ENCODE results near the gene NXNL2.

The NXNL2 gene

DNA sequence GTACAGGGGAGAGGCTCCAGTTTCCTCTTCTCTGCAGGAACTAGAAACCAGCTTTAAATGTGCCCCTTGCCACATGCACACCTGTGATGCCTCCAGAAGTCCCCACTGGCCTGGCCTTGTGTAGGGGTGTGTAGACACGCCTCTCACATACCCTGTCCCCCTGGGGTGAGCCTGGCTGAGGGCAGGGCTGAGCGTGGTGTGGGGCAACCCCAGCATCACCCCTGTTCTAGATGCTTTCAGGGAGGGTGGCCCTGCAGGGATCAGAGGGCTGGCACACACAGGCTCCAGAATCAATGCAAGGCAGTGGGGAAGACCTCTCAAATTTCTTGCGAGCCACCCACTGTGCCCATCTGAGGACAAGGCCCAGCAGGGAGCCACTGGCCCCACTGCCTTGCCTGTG lies 54.7 kb downstream of the NXNL2 start:
- DNase-seq (ENCODE audit: low read depth, low spot score) = no peak
- TF ChIP-seq SUZ12 (IDR thresholded peaks at IDR 0.05; ENCODE audit: extremely low read depth, insufficient read depth, insufficient read length) = no peak
- TF ChIP-seq ZNF274 (IDR thresholded peaks at IDR 0.05; ENCODE audit: low read depth, low read length) = no peak
- no peak for TF ChIP-seq YY1 (IDR thresholded peaks at IDR 0.05; ENCODE audit: insufficient read depth, insufficient read length)
- Histone ChIP-seq H3K9ac (ENCODE audit: insufficient read length, low read depth) (no peak overlapping the region), H3K9me3 (ENCODE audit: insufficient read depth, low read length) (peaks cover 12% of the 10 kb centered on the region), H3K27me3 (ENCODE audit: insufficient read depth, insufficient read length) (no peaks in the 10 kb centered on the region), H3K36me3 (ENCODE audit: insufficient read depth, insufficient read length, low read length) (no peaks in the 10 kb centered on the region), H3K4me3 (ENCODE audit: insufficient read length, low read depth) (no peak overlapping the region), H3K4me1 (ENCODE audit: insufficient read depth, insufficient read length) (peaks cover 3% of the 10 kb centered on the region)

DNA sequence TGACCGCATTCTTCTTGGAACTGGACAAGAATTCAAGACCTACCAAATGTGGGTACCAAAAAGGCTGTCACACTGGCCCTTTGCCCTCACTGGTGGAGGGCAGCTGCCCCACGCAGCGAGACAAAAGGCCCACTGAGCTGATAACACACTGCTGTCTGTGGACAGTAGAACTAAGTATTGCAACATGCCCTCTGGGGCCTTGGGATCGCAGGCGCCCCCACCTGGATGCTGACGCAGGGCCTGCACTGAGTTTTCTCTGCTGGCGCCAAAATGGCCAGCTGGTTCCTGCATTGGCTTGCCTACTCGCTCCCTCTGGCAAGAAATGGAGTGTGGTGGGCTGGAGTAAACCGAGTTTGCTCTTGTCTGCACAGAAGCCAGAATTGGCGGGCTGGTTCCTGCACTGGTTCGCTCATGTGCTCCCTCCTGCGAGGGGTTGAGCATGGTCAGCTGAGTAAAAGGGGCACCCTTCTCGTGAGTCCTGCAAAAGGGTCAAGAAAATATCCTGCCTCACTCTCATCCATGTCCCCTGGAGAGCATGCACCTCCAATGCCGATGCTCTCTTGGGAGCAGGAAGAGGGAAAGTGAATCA lies 55.7 kb downstream of the NXNL2 start:
- DNase-seq (ENCODE audit: low read depth, low spot score) = peak; percentile 27
- Histone ChIP-seq H3K27me3 (ENCODE audit: insufficient read depth, insufficient read length) (no peaks in the 10 kb centered on the region), H3K9me3 (ENCODE audit: insufficient read depth, low read length) (peaks cover 11% of the 10 kb centered on the region), H3K4me1 (ENCODE audit: insufficient read depth, insufficient read length) (peaks cover 3% of the 10 kb centered on the region), H3K4me3 (ENCODE audit: insufficient read length, low read depth) (no peak overlapping the region), H3K36me3 (ENCODE audit: insufficient read depth, insufficient read length, low read length) (no peaks in the 10 kb centered on the region), H3K9ac (ENCODE audit: insufficient read length, low read depth) (no peak overlapping the region)
- TF ChIP-seq SUZ12 (IDR thresholded peaks at IDR 0.05; ENCODE audit: extremely low read depth, insufficient read depth, insufficient read length) = no peak
- TF ChIP-seq ZNF274 (IDR thresholded peaks at IDR 0.05; ENCODE audit: low read depth, low read length) = no peak
- no peak for TF ChIP-seq YY1 (IDR thresholded peaks at IDR 0.05; ENCODE audit: insufficient read depth, insufficient read length)

DNA sequence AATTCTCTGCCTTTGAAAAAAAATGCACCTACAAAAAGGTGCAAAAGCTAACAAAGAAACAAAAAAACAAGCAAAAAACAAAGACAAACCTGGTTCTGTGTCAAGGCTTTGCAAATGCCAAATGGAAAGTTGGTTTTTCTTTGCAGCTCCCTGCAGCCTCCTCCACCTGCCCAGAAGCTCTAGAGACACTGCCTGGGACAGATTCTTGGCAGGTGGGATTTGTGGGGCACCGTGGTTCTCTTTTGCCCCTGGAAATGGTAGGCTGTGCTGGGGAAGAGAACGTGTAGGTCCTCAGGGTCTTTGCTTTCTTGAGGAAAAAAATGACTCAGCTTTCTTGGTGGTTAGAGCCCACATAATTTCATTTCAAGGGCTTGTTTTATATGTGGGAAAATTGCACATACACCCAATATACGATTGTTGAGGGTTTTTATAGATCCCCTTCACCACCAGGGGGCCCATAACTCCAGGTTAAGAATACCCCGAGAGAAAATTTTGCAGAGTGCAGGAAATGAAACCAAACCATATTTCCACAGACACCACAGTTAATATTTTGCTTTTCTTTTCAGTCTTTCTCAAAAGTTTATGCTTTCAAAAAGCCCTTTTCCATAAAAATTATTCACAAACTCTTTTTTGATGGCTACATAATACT lies 58.7 kb downstream of the NXNL2 start:
- no peaks in the 10 kb centered on the region for H3K36me3 ChIP-seq (ENCODE audit: insufficient read depth, insufficient read length, low read length)
- peak; percentile 27 for DNase-seq (ENCODE audit: low read depth, low spot score)
- no peak for TF ChIP-seq SUZ12 (IDR thresholded peaks at IDR 0.05; ENCODE audit: extremely low read depth, insufficient read depth, insufficient read length)
- TF ChIP-seq YY1 (IDR thresholded peaks at IDR 0.05; ENCODE audit: insufficient read depth, insufficient read length) = no peak
- no peak for TF ChIP-seq ZNF274 (IDR thresholded peaks at IDR 0.05; ENCODE audit: low read depth, low read length)
- no peaks in the 10 kb centered on the region for H3K27me3 ChIP-seq (ENCODE audit: insufficient read depth, insufficient read length)
- H3K4me1 ChIP-seq (ENCODE audit: insufficient read depth, insufficient read length) = peaks cover 3% of the 10 kb centered on the region
- H3K9me3 ChIP-seq (ENCODE audit: insufficient read depth, low read length) = no peaks in the 10 kb centered on the region; the same call in 1 of the 2 replicates
- H3K9ac ChIP-seq (ENCODE audit: insufficient read length, low read depth) = no peak overlapping the region
- H3K4me3 ChIP-seq (ENCODE audit: insufficient read length, low read depth) = no peak overlapping the region
